GM21447 (cell line): ENCODE results near the gene ERH.
A peak's percentile ranks its signal among the peaks of the same experiment; 100 is the strongest.
"Not testable (repeated sequence)": the region's sequence is repeated elsewhere in the genome, so short reads cannot be mapped to it uniquely, and the experiment has no call there.

ENCODE experiments used
- ATAC-seq: cut with Tn5 transposase; IDR thresholded peaks from one replicate; pipeline ENCODE4 v1.9.1; 2021; ENCODE audit not compliant: unreplicated experiment

Gene ERH

GRCh38 chr14:69398818-69399210 is 715 bp upstream of the ERH start:
- peak; percentile 6 for ATAC-seq

- ATAC-seq = no peak
Measured at GRCh38 chr14:69395929-69396328, 2.2 kb downstream of the ERH start.

DNA sequence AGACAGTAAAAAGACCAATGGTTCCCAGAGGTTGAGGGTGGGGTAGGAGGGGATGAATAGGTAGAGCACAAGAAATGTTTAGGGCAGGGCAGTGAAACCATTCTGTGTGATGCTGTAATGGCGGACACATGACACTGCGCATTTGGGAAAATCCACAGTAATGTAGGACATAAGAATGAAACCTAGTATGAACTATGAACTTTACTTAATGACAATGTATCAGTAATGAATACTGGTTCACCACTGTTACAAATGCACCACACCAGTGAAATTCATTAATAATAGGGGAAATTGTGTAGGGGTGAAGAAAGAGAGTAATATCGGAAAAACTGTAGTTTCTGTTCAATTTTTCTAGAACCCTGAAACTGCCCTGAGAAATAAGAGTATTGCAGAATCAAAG is 5.6 kb downstream of the ERH start:
- ATAC-seq = no peak

DNA sequence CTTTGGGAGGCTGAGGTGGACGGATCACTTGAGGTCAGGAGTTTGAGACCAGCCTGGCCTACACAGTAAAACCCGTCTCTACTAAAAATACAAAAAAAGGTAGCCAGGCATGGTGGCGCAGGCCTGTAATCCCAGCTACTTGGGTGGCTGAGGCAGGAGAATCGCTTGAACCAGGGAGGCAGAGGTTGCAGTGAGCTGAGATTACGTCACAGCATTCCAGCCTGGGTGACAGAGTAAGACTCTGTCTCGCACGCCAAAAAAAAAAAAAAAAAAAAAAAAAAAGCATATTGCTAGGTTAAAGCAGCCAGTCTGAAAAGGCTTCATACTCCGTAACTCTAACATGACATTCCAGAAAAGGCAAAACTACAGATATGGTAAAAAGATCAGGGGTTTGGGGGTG is 6.7 kb downstream of the ERH start:
- ATAC-seq = not testable (repeated sequence)

DNA sequence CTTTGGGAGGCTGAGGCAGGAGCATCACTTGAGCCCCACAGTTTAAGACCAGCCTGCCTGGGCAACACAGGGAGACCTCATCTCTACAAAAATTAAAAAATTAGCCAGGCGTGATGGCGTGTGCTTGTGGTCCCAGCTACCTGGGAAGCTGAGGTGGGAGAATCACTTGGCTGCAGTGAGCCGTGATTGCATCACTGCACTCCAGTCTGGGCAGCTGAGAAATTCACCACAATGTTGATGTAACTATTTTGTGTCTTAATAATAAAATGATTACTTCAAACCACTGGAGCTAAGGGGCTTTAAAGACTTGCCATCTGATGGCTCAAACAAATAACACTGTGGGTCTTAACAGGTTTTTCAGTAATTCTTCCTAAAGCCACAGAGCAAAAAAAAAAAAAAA is 10.8 kb downstream of the ERH start:
- no peak for ATAC-seq

- ATAC-seq = no peak
Measured at GRCh38 chr14:69378274-69378673, 19.8 kb downstream of the ERH start.

DNA sequence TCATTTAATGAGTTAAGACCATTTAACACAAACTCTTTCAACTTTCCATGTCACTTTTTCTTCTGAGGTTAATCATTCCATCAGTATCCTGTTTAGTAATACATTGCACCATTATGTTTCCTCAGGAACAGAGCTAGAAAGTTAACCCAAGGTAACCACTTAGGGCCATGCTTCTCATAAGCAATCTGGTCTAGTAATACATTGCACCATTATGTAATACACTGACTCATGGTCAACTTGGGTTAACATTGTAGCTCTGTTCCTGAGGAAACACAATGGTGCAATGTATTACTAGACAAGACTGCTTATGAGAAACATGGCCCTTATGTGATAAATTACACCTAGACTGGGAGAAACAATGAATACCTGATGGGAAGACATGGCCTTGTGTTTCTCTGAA is 21.7 kb downstream of the ERH start:
- no peak for ATAC-seq

DNA sequence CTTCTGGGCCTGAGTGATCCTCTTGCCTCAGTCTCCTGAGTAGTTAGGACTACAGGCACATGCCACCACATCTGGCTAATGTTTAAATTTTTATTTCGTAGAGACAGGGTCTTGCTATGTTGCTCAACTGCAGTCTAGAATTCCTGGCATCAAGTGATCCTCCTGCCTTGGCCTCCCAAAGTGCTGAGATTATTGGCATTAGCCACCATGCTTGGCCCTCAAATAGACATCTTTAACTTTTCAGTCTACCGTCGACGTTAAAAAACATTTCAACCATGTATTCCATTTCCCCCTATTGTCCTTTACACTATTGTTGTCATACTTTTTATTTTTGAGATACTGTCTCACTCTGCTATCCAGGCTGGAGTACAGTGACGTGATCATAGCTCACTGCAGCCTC is 22.4 kb downstream of the ERH start:
- no peak for ATAC-seq

DNA sequence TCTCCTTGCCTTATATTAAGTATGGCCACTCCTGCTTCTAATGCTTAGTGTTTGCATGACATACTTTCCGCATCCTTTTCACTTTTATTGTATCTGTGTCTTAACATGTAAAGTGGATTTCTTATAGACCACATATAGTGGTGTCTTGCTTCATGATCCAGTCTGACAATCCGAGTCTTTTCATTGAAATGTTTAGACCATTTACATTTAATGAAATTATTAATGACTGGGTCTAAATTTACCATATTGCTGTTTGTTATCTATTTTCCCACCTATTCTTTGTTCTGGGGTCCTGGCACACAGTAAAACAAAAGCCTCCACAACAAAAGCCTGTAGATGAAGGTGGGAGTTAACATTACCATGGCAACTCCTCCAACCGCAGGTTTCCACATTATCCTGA is 22.9 kb downstream of the ERH start:
- no peak for ATAC-seq

DNA sequence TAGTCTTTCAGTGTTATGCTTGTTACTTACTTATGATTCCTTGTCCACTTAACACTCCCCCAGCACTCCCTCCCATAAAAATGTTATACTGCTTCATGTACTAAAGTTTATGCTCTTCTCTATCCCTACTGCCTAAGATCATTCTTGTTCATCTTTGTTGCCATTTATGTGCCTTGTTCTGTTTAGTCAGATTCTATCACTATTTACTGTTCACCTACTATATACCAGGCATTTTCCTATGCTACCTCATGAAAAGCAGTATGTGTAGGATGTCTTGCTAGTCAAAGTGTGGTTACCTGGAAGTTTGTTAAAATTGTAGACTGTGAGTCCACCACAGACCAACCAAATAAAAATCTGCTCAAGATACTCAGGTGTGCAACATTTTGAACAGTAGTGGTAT is 23.9 kb downstream of the ERH start:
- no peak for ATAC-seq

DNA sequence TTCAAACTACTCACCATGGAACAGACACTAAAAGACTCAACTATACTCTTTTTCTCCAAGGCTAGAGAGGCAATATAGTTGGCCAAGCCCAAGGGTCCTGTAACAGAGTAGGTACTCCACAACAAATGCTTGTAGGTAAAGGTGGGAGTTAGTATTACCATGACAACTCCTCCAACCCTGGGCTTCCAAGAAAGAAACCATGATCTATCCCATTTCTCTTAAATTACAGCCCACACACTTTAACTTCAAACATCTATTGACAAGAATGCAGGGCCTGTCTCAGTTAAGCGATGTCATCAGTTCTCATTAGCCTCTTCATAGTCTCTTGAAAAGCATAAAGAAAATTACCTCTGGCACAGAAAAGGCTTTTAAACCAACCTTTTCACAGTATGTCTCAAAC is 25.0 kb downstream of the ERH start:
- no peak for ATAC-seq

DNA sequence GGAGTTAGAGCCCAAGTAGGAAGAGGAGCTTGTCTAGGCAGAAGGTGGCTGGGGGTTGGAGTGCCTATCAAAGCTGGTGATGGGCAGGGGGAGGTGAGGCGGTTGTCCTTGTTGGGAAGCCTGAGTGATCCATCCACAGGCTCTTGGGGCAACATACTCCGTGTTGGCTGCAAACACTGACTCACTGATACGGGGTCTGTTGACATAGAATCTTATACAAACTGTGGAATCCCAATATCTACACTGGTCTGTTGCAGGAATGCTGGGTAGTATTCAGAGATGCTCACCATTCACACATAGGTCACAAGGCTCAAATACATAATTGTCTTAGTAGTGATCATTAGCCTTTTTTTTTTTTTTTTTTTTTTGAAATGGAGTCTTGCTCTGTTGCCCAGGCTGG is 26.0 kb downstream of the ERH start:
- ATAC-seq = no peak

GRCh38 chr14:69370061-69370460 is 28.0 kb downstream of the ERH start:
- no peak for ATAC-seq

DNA sequence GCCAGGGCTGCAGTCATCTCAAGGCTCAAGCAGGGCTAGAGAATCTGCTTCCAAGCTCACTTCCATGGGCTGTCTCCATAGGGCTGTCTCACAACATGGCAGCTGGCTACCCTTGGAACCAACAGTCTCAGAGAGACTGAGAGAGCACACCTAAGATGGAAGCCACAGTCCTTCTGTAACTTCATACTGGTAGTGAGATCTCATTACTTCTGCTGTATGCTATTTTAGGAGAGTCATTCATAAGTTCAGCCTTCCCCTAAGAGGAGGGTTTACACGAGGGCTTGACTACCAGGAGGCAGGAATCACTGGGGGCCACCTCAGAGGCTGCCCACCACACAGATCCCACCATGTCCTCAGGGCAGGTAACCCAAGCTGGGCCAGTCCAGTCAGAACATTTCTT is 29.7 kb downstream of the ERH start:
- ATAC-seq = no peak

- no peak for ATAC-seq
Measured at GRCh38 chr14:69366761-69367160, 31.3 kb downstream of the ERH start.

- no peak for ATAC-seq
Measured at GRCh38 chr14:69366069-69366468, 32.0 kb downstream of the ERH start.

GRCh38 chr14:69364378-69364777 is 33.7 kb downstream of the ERH start:
- ATAC-seq = no peak

DNA sequence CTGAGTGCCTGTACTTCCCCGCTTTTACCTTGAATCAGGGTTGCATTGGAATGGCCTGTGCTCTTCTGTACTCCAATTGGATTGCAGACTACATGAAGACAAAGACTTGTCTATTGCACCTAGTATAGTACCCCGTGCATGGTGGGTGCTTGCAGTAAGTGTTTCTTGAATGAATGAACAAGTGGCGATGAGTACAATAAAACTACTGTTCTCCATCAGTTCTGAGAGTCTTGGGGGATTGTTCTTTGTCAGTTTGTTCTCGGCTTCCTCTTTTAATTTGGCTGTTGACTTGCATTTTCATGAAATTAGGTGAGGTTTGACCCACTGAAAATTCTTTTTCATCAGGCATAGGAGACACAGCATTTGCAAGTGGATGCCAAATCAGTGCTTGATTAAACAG is 34.1 kb downstream of the ERH start:
- ATAC-seq = no peak

DNA sequence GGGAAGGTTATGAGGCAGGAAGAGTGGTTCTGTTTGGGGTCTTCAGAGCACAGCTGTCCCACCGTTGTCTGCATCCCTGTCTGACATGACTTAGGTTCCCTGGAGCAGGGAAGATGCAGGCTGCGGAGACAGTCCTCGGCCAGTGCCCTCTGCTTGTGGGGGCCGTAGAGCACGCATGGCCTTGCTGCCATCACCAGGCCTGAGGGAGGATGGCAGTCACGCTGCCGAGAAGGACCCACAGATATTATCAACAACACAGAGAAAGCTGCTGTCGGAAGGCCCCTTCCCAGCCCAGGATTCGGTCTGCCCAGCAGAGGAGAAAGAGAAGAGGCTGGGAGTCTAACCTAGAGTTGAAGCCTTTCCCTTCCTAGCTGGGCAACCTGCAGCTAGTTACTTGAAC is 35.0 kb downstream of the ERH start:
- no peak for ATAC-seq

GRCh38 chr14:69360438-69361108 is 37.5 kb downstream of the ERH start:
- ATAC-seq = no peak

DNA sequence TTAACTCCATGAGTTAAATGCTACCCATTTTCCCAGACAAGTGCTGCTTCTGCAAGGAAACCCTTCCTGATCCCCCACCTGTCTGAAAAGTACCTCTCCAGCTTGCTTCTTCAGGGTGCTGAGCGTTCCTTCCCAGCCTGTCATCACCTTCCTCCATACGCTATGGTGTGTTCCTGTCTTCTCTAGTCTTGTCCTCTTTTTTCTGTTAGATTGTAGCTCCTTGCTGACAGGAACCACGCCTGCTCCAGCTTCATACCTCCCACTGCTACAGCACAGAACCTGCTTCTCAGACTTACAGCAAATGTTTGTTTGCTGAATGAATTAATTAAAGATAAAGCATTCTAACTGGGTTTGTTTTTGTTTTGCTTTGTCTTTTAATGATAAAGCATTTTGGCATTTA is 39.1 kb downstream of the ERH start:
- ATAC-seq = no peak

DNA sequence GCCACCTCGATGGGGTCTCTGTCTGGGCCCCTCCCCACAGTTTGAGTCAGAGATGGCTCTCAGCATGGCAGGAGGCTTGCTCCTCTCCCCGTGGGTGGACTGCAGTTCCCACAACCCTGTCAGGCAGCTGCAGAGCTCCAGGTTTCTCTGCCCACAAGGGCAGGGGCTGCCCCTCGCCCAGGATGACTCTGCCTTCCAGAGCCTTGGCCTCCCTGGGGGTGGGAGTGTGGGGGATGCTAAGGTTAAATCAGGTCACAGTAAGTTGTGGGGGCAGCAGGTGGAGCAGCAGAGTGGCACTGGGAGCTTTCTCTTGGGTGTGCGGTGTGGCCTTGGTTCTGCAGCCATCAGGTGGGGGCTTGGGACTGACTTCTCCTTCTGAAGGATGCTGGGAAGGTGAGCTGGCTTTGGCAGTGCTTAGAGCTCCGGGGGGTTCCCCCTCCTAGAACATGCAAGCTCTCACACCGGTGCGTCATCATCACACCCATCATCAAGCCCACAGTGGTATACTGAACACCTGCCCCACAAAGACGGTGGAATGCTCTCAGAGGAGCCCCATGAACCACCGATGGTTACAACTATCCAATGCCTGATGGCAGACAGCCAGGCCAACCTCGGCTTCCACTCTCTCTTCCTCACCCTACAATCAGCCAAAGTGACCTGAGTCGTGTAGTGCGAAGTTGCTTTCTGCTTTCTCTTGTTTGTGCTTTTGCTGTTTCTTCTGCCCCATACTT is 39.7 kb downstream of the ERH start:
- no peak for ATAC-seq
